ENCODE results near the gene SLC48A1. TPM values are rescaled to one million over a fixed set of nuclear protein-coding genes. Genes with fewer than 3 reads are reported as not detected.

SLC48A1 gene
- total RNA-seq, 2 donors from 2014 or later = 39.0 to 52.5 TPM

GRCh38 chr12:47790676-47791350, 17.8 kb downstream of the SLC48A1 start:
- DNase-seq (ENCODE audit: low spot score) = no peak
- Histone ChIP-seq H3K9me3 (no peaks in the 10 kb centered on the region), H3K27ac (no peak overlapping the region), H3K4me3 (no peak overlapping the region), H3K27me3 (replicated peaks; ENCODE audit: insufficient read depth) (no peaks in the 10 kb centered on the region), H3K36me3 (peaks cover 30 to 47% of the 10 kb centered on the region in 2 donors), H3K4me1 (replicated peaks) (no peaks in the 10 kb centered on the region)
- whole genome bisulfite sequencing = 91% methylated on average over 18 of the region's 20 CpGs
- TF ChIP-seq CTCF (IDR thresholded peaks at IDR 0.05) (no peak), POLR2A (IDR thresholded peaks at IDR 0.05) (no peak), POLR2AphosphoS5 (IDR thresholded peaks at IDR 0.05) (no peak)
- intact Hi-C loops (cut with DNase I) = no loop called here

GRCh38 chr12:47791351-47791746, 18.3 kb downstream of the SLC48A1 start:
- TF ChIP-seq CTCF (IDR thresholded peaks at IDR 0.05) = no peak
- no peak for TF ChIP-seq POLR2AphosphoS5 (IDR thresholded peaks at IDR 0.05)
- no peak for TF ChIP-seq POLR2A (IDR thresholded peaks at IDR 0.05)
- Histone ChIP-seq H3K36me3 (peaks cover 34 to 47% of the 10 kb centered on the region in 2 donors), H3K4me3 (no peak overlapping the region), H3K4me1 (replicated peaks) (no peaks in the 10 kb centered on the region), H3K27ac (no peak overlapping the region), H3K27me3 (replicated peaks; ENCODE audit: insufficient read depth) (no peaks in the 10 kb centered on the region), H3K9me3 (no peaks in the 10 kb centered on the region)
- intact Hi-C loops (cut with DNase I) = no loop called here
- no peak for DNase-seq (ENCODE audit: low spot score)
- 78% methylated on average over 14 of the region's 14 CpGs for WGBS

- DNase-seq (ENCODE audit: low spot score) = no peak
- no peak overlapping the region for H3K27ac ChIP-seq
- no peaks in the 10 kb centered on the region for H3K4me1 ChIP-seq (replicated peaks)
- intact Hi-C loops (cut with DNase I) = no loop called here
- WGBS = 84% methylated on average over 14 of the region's 16 CpGs
- TF ChIP-seq POLR2AphosphoS5 (IDR thresholded peaks at IDR 0.05) = no peak
- no peak for TF ChIP-seq POLR2A (IDR thresholded peaks at IDR 0.05)
- no peak for TF ChIP-seq CTCF (IDR thresholded peaks at IDR 0.05)
- H3K36me3 ChIP-seq = peaks cover 30 to 46% of the 10 kb centered on the region in 2 donors
- no peak overlapping the region for H3K4me3 ChIP-seq
- no peaks in the 10 kb centered on the region for H3K9me3 ChIP-seq
- H3K27me3 ChIP-seq (replicated peaks; ENCODE audit: insufficient read depth) = no peaks in the 10 kb centered on the region
These were observed 18.8 kb downstream of the SLC48A1 start for GRCh38 chr12:47791874-47792273.

GRCh38 chr12:47793015-47793681, 20.1 kb downstream of the SLC48A1 start:
- 62% methylated on average over 15 of the region's 15 CpGs for WGBS
- Histone ChIP-seq H3K4me3 (no peak overlapping the region), H3K27ac (no peak overlapping the region), H3K4me1 (replicated peaks) (no peaks in the 10 kb centered on the region), H3K9me3 (no peaks in the 10 kb centered on the region), H3K36me3 (peaks cover 17 to 44% of the 10 kb centered on the region in 2 donors), H3K27me3 (replicated peaks; ENCODE audit: insufficient read depth) (no peaks in the 10 kb centered on the region)
- TF ChIP-seq POLR2A (IDR thresholded peaks at IDR 0.05) = no peak
- TF ChIP-seq POLR2AphosphoS5 (IDR thresholded peaks at IDR 0.05) = no peak
- no peak for TF ChIP-seq CTCF (IDR thresholded peaks at IDR 0.05)
- no peak for DNase-seq (ENCODE audit: low spot score)
- intact Hi-C loops (cut with DNase I) = no loop called here

All from prostate gland (tissue), 2 donors.